ENCODE measurements around the gene NAALADL2. TPM values are rescaled to one million over a fixed set of nuclear protein-coding genes. Genes with fewer than 3 reads are reported as not detected.
"Not testable (repeated sequence)": the region's sequence is repeated elsewhere in the genome, so short reads cannot be mapped to it uniquely, and the experiment has no call there.

The NAALADL2 gene
- polyA plus RNA-seq, 1 donor from 2014 or later, result 1.6 TPM

DNA sequence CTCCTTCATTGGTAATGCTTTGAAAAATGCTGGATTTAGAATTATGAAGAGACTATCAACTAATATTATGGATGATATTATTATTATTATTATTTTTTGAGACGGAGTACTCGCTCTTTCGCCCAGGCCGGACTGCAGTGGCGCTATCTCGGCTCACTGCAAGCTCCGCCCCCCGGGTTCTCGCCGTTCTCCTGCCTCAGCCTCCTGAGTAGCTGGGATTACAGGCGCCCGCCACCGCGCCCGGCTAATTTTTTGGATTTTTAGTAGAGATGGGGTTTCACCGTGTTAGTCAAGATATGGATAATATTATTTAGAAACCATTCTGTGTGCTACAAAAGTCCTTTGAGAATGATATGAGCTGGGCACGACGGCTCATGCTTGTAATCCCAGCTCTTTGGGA is 512.1 kb downstream of the NAALADL2 start:
- not testable (repeated sequence) for H3K36me3 ChIP-seq (ENCODE audit: insufficient read depth, low read length); H3K9me2 ChIP-seq (ENCODE audit: insufficient read depth, low read length); H3K27ac ChIP-seq (ENCODE audit: low read length)

DNA sequence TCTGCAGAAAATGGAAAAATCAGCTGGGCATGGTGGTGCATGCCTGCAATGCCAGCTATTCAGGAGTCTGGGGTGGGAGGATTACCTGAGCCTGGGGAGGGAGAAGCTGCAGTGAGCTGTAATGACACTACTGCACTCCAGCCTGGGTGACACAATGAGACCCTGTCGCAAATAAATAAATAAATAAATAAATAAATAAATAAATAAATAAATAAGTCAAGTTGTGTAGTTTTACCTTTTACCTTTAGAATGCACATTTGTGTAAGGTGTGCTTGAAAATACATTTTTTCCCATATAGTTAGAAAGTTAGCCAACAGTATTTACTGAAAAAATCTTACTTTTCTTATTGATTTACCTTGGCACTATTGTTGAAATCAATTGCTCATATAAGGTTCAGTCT is 515.6 kb downstream of the NAALADL2 start:
- no peak overlapping the region for H3K4me3 ChIP-seq (ENCODE audit: low read length)
- H3F3A ChIP-seq (ENCODE audit: insufficient read depth, low read length, poor library complexity, severe bottlenecking), result no peaks in the 10 kb centered on the region
- TF ChIP-seq SMC3 (conservative IDR thresholded peaks at IDR 0.05; ENCODE audit: poor library complexity) (no peak), RAD21 (conservative IDR thresholded peaks at IDR 0.05) (no peak), TAF1 (IDR thresholded peaks at IDR 0.05; ENCODE audit: low read depth) (no peak), EZH2 (IDR thresholded peaks at IDR 0.05; ENCODE audit: borderline replicate concordance, insufficient read depth, low read length, poor library complexity, severe bottlenecking) (no peak), EP300 (conservative IDR thresholded peaks at IDR 0.05; ENCODE audit: poor library complexity, severe bottlenecking) (no peak), POLR2AphosphoS5 (IDR thresholded peaks at IDR 0.05) (no peak), MXI1 (conservative IDR thresholded peaks at IDR 0.05; ENCODE audit: poor library complexity, severe bottlenecking) (no peak)
- TF ChIP-seq, protein P1, sequence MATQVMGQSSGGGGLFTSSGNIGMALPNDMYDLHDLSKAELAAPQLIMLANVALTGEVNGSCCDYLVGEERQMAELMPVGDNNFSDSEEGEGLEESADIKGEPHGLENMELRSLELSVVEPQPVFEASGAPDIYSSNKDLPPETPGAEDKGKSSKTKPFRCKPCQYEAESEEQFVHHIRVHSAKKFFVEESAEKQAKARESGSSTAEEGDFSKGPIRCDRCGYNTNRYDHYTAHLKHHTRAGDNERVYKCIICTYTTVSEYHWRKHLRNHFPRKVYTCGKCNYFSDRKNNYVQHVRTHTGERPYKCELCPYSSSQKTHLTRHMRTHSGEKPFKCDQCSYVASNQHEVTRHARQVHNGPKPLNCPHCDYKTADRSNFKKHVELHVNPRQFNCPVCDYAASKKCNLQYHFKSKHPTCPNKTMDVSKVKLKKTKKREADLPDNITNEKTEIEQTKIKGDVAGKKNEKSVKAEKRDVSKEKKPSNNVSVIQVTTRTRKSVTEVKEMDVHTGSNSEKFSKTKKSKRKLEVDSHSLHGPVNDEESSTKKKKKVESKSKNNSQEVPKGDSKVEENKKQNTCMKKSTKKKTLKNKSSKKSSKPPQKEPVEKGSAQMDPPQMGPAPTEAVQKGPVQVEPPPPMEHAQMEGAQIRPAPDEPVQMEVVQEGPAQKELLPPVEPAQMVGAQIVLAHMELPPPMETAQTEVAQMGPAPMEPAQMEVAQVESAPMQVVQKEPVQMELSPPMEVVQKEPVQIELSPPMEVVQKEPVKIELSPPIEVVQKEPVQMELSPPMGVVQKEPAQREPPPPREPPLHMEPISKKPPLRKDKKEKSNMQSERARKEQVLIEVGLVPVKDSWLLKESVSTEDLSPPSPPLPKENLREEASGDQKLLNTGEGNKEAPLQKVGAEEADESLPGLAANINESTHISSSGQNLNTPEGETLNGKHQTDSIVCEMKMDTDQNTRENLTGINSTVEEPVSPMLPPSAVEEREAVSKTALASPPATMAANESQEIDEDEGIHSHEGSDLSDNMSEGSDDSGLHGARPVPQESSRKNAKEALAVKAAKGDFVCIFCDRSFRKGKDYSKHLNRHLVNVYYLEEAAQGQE (IDR thresholded peaks at IDR 0.05; ENCODE audit: borderline replicate concordance), result no peak
- TF ChIP-seq, protein P2, sequence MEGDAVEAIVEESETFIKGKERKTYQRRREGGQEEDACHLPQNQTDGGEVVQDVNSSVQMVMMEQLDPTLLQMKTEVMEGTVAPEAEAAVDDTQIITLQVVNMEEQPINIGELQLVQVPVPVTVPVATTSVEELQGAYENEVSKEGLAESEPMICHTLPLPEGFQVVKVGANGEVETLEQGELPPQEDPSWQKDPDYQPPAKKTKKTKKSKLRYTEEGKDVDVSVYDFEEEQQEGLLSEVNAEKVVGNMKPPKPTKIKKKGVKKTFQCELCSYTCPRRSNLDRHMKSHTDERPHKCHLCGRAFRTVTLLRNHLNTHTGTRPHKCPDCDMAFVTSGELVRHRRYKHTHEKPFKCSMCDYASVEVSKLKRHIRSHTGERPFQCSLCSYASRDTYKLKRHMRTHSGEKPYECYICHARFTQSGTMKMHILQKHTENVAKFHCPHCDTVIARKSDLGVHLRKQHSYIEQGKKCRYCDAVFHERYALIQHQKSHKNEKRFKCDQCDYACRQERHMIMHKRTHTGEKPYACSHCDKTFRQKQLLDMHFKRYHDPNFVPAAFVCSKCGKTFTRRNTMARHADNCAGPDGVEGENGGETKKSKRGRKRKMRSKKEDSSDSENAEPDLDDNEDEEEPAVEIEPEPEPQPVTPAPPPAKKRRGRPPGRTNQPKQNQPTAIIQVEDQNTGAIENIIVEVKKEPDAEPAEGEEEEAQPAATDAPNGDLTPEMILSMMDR (IDR thresholded peaks at IDR 0.05; ENCODE audit: poor library complexity, severe bottlenecking), result no peak
- H3K79me2 ChIP-seq (replicated peaks; ENCODE audit: insufficient read depth, low read length), result no peaks in the 10 kb centered on the region
- no peaks in the 10 kb centered on the region for H3K9me2 ChIP-seq (ENCODE audit: insufficient read depth, low read length)
- H3K27me3 ChIP-seq (ENCODE audit: insufficient read depth, low read depth, low read length), result no peaks in the 10 kb centered on the region
- H3K9me3 ChIP-seq (ENCODE audit: low read length), result no peaks in the 10 kb centered on the region
- H4K20me1 ChIP-seq (ENCODE audit: insufficient read depth), result no peaks in the 10 kb centered on the region
- H3K36me3 ChIP-seq (ENCODE audit: insufficient read depth, low read length), result no peaks in the 10 kb centered on the region
- no peak overlapping the region for H3K27ac ChIP-seq (ENCODE audit: low read length)
- H3K4me2 ChIP-seq (ENCODE audit: low read length), result no peak overlapping the region
- H2AFZ ChIP-seq (ENCODE audit: low read depth, low read length), result no peak overlapping the region
- H3K9ac ChIP-seq (ENCODE audit: low read length), result no peak overlapping the region

More for the DNA sequence above, 512.1 kb downstream of the NAALADL2 start:
- H3K27me3 ChIP-seq (ENCODE audit: insufficient read depth, low read depth, low read length); H3K9me3 ChIP-seq (ENCODE audit: low read length); H2AFZ ChIP-seq (ENCODE audit: low read depth, low read length); H3K9ac ChIP-seq (ENCODE audit: low read length); H3K4me3 ChIP-seq (ENCODE audit: low read length); H4K20me1 ChIP-seq (ENCODE audit: insufficient read depth); H3F3A ChIP-seq (ENCODE audit: insufficient read depth, low read length, poor library complexity, severe bottlenecking); H3K4me2 ChIP-seq (ENCODE audit: low read length); H3K79me2 ChIP-seq (replicated peaks; ENCODE audit: insufficient read depth, low read length): not testable (repeated sequence)

DNA sequence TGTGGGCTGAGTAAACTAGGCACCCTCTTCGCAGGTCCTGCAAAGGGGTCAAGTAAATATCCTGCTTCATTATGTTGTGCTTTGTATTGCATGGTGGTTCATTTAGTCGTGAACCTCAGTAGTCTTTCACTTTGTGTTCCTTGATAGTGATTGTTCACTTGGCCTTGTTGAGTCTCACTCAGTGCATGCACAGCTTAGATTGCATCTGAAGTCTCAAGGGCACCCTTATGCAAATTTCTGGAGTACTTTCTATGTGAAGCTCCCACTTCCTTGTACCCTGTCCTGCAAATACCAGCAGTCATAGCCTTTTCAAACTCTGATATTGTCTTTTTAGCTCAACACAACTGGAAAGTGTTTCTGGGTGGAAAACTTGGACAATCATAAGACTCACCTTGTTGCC is 519.2 kb downstream of the NAALADL2 start:
- no peak overlapping the region for H3K4me3 ChIP-seq (ENCODE audit: low read length)
- H3K79me2 ChIP-seq (replicated peaks; ENCODE audit: insufficient read depth, low read length), result no peaks in the 10 kb centered on the region
- no peaks in the 10 kb centered on the region for H3K27me3 ChIP-seq (ENCODE audit: insufficient read depth, low read depth, low read length)
- no peak overlapping the region for H3K4me2 ChIP-seq (ENCODE audit: low read length)
- H2AFZ ChIP-seq (ENCODE audit: low read depth, low read length), result no peak overlapping the region
- H3K9me3 ChIP-seq (ENCODE audit: low read length), result no peaks in the 10 kb centered on the region
- H3K36me3 ChIP-seq (ENCODE audit: insufficient read depth, low read length), result no peaks in the 10 kb centered on the region
- no peak overlapping the region for H3K9ac ChIP-seq (ENCODE audit: low read length)
- no peaks in the 10 kb centered on the region for H3F3A ChIP-seq (ENCODE audit: insufficient read depth, low read length, poor library complexity, severe bottlenecking)
- TF ChIP-seq TAF1 (IDR thresholded peaks at IDR 0.05; ENCODE audit: low read depth) (no peak), MXI1 (conservative IDR thresholded peaks at IDR 0.05; ENCODE audit: poor library complexity, severe bottlenecking) (no peak), EP300 (conservative IDR thresholded peaks at IDR 0.05; ENCODE audit: poor library complexity, severe bottlenecking) (no peak), EZH2 (IDR thresholded peaks at IDR 0.05; ENCODE audit: borderline replicate concordance, insufficient read depth, low read length, poor library complexity, severe bottlenecking) (no peak), POLR2AphosphoS5 (IDR thresholded peaks at IDR 0.05) (no peak), SMC3 (conservative IDR thresholded peaks at IDR 0.05; ENCODE audit: poor library complexity) (no peak), RAD21 (conservative IDR thresholded peaks at IDR 0.05) (no peak)
- TF ChIP-seq, protein P2 (IDR thresholded peaks at IDR 0.05; ENCODE audit: poor library complexity, severe bottlenecking), result no peak
- TF ChIP-seq, protein P1 (IDR thresholded peaks at IDR 0.05; ENCODE audit: borderline replicate concordance), result no peak
- no peak overlapping the region for H3K27ac ChIP-seq (ENCODE audit: low read length)
- H4K20me1 ChIP-seq (ENCODE audit: insufficient read depth), result no peaks in the 10 kb centered on the region
- H3K9me2 ChIP-seq (ENCODE audit: insufficient read depth, low read length), result no peaks in the 10 kb centered on the region
